ENCODE measurements around the gene KRTAP10-1. TPM values are rescaled to one million over a fixed set of nuclear protein-coding genes. Genes with fewer than 3 reads are reported as not detected.

The KRTAP10-1 gene
- total RNA-seq = not detected in 2 replicates

GRCh38 chr21:44539991-44540666 is at the start of gene KRTAP10-1:
Gene KRTAP10-1 (minus strand): TSS chr21:44540195. CDS start chr21:44540150, 45 bp downstream.

GRCh38 chr21:44580231-44580821 is 40.3 kb upstream of the KRTAP10-1 start, which contains the start of gene KRTAP10-5:
Gene KRTAP10-5 (minus strand): TSS chr21:44580604. CDS start chr21:44580578, 26 bp downstream.

GRCh38 chr21:44573630-44574456 is 33.8 kb upstream of the KRTAP10-1 start, which contains the start of gene KRTAP10-4:
Gene KRTAP10-4 (plus strand): TSS chr21:44573729. CDS start chr21:44573759, 30 bp downstream.

GRCh38 chr21:44558695-44559094 is 18.7 kb upstream of the KRTAP10-1 start, which contains the start of gene KRTAP10-3:
Gene KRTAP10-3 (minus strand): TSS chr21:44558795. CDS start chr21:44558715, 80 bp downstream.

GRCh38 chr21:44551340-44551961 is 11.5 kb upstream of the KRTAP10-1 start, which contains the start of gene KRTAP10-2:
Gene KRTAP10-2 (minus strand): TSS chr21:44551505. CDS start chr21:44551458, 47 bp downstream.

Other genes with a start within 250 kb of the KRTAP10-1 start
- gene PFKL, start 240.1 kb downstream of the KRTAP10-1 start, total RNA-seq = 96.3 and 107 TPM in 2 replicates
- gene CFAP410, start 200.8 kb downstream of the KRTAP10-1 start, total RNA-seq = 13.3 and 16.6 TPM in 2 replicates
- gene TRPM2, start 186.6 kb downstream of the KRTAP10-1 start, total RNA-seq = not detected in 2 replicates
- gene LRRC3, start 84.7 kb downstream of the KRTAP10-1 start, total RNA-seq = 1.3 and 1.5 TPM in 2 replicates
- not detected in 2 replicates for gene KRTAP10-2, start 11.3 kb upstream of the KRTAP10-1 start, total RNA-seq
- not detected in 2 replicates for gene KRTAP10-3, start 18.6 kb upstream of the KRTAP10-1 start, total RNA-seq
- not detected in 2 replicates for gene KRTAP10-4, start 33.5 kb upstream of the KRTAP10-1 start, total RNA-seq
- gene KRTAP10-5, start 40.4 kb upstream of the KRTAP10-1 start, total RNA-seq = not detected in 2 replicates
- gene KRTAP10-6, start 52.3 kb upstream of the KRTAP10-1 start, total RNA-seq = not detected in 2 replicates
- gene KRTAP10-7, start 60.4 kb upstream of the KRTAP10-1 start, total RNA-seq = not detected in 2 replicates
- not detected in 2 replicates for gene KRTAP10-8, start 71.9 kb upstream of the KRTAP10-1 start, total RNA-seq
- not detected in 2 replicates for gene KRTAP10-9, start 86.9 kb upstream of the KRTAP10-1 start, total RNA-seq
- gene KRTAP10-10, start 97.2 kb upstream of the KRTAP10-1 start, total RNA-seq = not detected in 2 replicates
- gene KRTAP10-11, start 106.2 kb upstream of the KRTAP10-1 start, total RNA-seq = not detected in 2 replicates
- not detected in 2 replicates for gene KRTAP12-4, start 114.5 kb upstream of the KRTAP10-1 start, total RNA-seq
- gene KRTAP12-3, start 117.7 kb upstream of the KRTAP10-1 start, total RNA-seq = not detected in 2 replicates
- gene KRTAP12-2, start 126.7 kb upstream of the KRTAP10-1 start, total RNA-seq = not detected in 2 replicates
- gene KRTAP12-1, start 142.0 kb upstream of the KRTAP10-1 start, total RNA-seq = not detected in 2 replicates
- gene KRTAP10-12, start 157.0 kb upstream of the KRTAP10-1 start, total RNA-seq = not detected in 2 replicates
- not detected in 2 replicates for gene TSPEAR, start 171.4 kb upstream of the KRTAP10-1 start, total RNA-seq